Measurements from ENCODE around the gene TENM4. TPM values are rescaled to one million over a fixed set of nuclear protein-coding genes. Genes with fewer than 3 reads are reported as not detected.

TENM4 gene
- total and polyA plus RNA-seq, 2 of the 13 experiments (the other 11 are each of a cell fraction or from before 2014, with no cell fraction given): not detected

DNA sequence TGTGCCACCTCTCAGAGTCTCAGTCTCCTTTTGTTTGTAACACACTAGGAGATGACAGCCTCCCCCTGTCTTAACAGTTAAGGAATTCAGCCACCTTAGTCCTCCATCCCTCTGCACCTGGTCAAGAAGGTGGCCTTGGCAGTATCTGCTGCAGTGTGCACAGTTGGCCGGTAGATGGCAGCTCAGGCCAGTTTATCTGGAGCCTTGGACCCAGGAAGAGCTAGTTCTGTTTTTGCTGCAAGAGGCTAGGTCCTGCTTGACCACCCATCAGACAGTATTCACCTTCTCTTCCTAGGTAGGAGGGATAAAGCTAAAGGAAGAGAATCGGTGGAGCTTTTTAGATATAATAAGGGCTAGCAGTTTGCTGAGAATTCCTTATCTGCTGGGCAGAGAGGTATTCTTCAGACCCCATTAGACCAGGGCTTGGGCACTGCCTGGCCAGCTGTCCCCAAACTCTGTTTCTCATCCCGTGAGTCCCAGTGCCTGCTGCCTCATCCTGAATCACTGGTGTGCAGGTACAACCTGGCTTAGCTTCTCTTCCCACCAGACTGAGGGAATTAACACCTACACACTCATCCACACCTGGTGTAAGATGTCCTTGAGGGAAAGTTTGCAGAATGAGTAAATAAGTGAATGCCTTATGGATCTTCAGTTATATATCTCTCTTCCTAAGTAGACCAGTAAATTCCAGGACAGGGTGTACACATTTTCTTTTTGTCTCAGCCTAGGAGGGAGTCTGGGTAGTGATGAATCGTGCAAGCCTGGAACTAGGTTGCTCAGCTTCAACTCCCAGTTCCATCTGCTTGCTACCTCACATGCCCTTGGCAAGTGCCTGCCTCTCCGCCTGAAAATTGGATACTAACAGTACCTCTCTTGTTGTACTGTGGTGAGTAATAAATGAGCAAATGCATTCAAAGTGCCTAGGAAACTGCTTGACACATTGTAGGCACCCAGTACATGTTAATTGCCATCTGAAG, 795.3 kb downstream of the TENM4 start:
- ATAC-seq: peak; percentile 92
- ChIA-PET POLR2A (no interaction called here), CTCF (ENCODE audit: low intra/inter-chr PET ratio, low total read pairs) (interaction anchor here (0.7 to 3.5 kb wide), 6 partner anchors 70 to 848 kb away, joined by 3 to 36 read pairs (median 5); no protein-coding TSS in a partner anchor)
- no peaks in the 10 kb centered on the region for H3K79me2 ChIP-seq (ENCODE audit: insufficient read depth, low read length)
- 17% methylated on average over 5 of the region's 5 CpGs for WGBS (ENCODE audit: low lambda C conversion rate)
- H3K4me2 ChIP-seq (ENCODE audit: low read depth, low read length): peak overlapping the region; percentile 69
- DNase-seq (ENCODE audit: low spot score): peak; percentile 63
- no peaks in the 10 kb centered on the region; a peak in 1 of 5 replicates for H3K27me3 ChIP-seq (ENCODE audit: control insufficient read depth in 1 of 2, insufficient read depth in 2 of 2, low read length in 2 of 2)
- BruUV-seq (replicated peaks): no TSS peak
- no peaks in the 10 kb centered on the region for H4K20me1 ChIP-seq (ENCODE audit: insufficient read depth, low read length)
- H3K4me1 ChIP-seq (ENCODE audit: insufficient read depth, low read length): peaks cover 6% of the 10 kb centered on the region; the same call in 1 of the 2 replicates
- no peak overlapping the region for H3K27ac ChIP-seq (ENCODE audit: extremely low read length, insufficient read depth, low read length)
- no peak overlapping the region for H3K9ac ChIP-seq (ENCODE audit: insufficient read depth, low read depth, low read length)
- H3K4me3 ChIP-seq (replicated peaks in 1 of 3; ENCODE audit: insufficient read depth in 1 of 3, low read depth in 2 of 3, low read length in 3 of 3): peak overlapping the region in 1 of 3 experiments; percentile 19; a peak in 1 of 6 replicates
- H2AFZ ChIP-seq (ENCODE audit: low read length): peak overlapping the region; percentile 62
- no peaks in the 10 kb centered on the region for H3K36me3 ChIP-seq (replicated peaks in 1 of 2; ENCODE audit: control insufficient read depth in 1 of 2, insufficient read depth in 2 of 2, low read length in 2 of 2)
- in situ Hi-C loops (cut with HindIII; ENCODE audit: extremely low pct_ligation_motif_present, low pct_unique_long_range_greater_than_20kb): loop anchor here (5.0 to 10.0 kb wide), 2 partner anchors 72 to 429 kb away; no protein-coding TSS in a partner anchor
- peak; percentile 81 for FAIRE-seq
- no peaks in the 10 kb centered on the region for H3K9me3 ChIP-seq (ENCODE audit: low read length)
- intact Hi-C loops (cut with micrococcal nuclease; ENCODE audit: unreplicated experiment): loop anchor here (1.0 to 10.0 kb wide), 3 partner anchors 70 to 1509 kb away; no protein-coding TSS in a partner anchor
- TF ChIP-seq ZNF646 (CRISPR knock-in tag; IDR thresholded peaks at IDR 0.05) (0 out of 2 replicates have a peak, but pooled peaks have one; percentile 18), FOSL2 (CRISPR knock-in tag; IDR thresholded peaks at IDR 0.05) (0 out of 2 replicates have a peak, but pooled peaks have one; percentile 17), XRCC5 (optimal IDR thresholded peaks at IDR 0.05; ENCODE audit: low read length) (peak; percentile 57), AHR (CRISPR knock-in tag; IDR thresholded peaks at IDR 0.05) (0 out of 2 replicates have a peak, but pooled peaks have one; percentile 38), SMC3 (IDR thresholded peaks at IDR 0.05; ENCODE audit: low read length) (peak; percentile 73), RAD21 (CRISPR knock-in tag; IDR thresholded peaks at IDR 0.05) (peak; percentile 78), ZNF343 (CRISPR knock-in tag; IDR thresholded peaks at IDR 0.05) (no peak), GPN1 (CRISPR knock-in tag; IDR thresholded peaks at IDR 0.05; ENCODE audit: borderline replicate concordance) (no peak), NBN (conservative IDR thresholded peaks at IDR 0.05) (no peak)
- TF ChIP-seq, protein P1, sequence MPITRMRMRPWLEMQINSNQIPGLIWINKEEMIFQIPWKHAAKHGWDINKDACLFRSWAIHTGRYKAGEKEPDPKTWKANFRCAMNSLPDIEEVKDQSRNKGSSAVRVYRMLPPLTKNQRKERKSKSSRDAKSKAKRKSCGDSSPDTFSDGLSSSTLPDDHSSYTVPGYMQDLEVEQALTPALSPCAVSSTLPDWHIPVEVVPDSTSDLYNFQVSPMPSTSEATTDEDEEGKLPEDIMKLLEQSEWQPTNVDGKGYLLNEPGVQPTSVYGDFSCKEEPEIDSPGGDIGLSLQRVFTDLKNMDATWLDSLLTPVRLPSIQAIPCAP (CRISPR knock-in tag; IDR thresholded peaks at IDR 0.05; ENCODE audit: low read depth): 0 out of 2 replicates have a peak, but pooled peaks have one; percentile 72
- TF ChIP-seq, protein P2, sequence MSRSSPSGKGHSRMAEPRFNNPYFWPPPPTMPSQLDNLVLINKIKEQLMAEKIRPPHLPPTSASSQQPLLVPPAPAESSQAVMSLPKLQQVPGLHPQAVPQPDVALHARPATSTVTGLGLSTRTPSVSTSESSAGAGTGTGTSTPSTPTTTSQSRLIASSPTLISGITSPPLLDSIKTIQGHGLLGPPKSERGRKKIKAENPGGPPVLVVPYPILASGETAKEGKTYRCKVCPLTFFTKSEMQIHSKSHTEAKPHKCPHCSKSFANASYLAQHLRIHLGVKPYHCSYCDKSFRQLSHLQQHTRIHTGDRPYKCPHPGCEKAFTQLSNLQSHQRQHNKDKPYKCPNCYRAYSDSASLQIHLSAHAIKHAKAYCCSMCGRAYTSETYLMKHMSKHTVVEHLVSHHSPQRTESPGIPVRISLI (CRISPR knock-in tag; IDR thresholded peaks at IDR 0.05; ENCODE audit: borderline replicate concordance): no peak
- TF ChIP-seq, protein P3, sequence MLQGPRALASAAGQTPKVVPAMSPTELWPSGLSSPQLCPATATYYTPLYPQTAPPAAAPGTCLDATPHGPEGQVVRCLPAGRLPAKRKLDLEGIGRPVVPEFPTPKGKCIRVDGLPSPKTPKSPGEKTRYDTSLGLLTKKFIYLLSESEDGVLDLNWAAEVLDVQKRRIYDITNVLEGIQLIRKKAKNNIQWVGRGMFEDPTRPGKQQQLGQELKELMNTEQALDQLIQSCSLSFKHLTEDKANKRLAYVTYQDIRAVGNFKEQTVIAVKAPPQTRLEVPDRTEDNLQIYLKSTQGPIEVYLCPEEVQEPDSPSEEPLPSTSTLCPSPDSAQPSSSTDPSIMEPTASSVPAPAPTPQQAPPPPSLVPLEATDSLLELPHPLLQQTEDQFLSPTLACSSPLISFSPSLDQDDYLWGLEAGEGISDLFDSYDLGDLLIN (CRISPR knock-in tag; IDR thresholded peaks at IDR 0.05; ENCODE audit: borderline replicate concordance): no peak

All from HepG2 (cell line).